GM23338 (cell line): ENCODE results near the gene SNTB2.

Experiments used
- CREB1 ChIP-seq: fragments of 250-450 bp; sonication (Bioruptor Pico); IDR thresholded peaks from 2 replicates; pipeline ENCODE4 v1.5.0; 2020; ENCODE audit warnings: low read depth, mild to moderate bottlenecking, moderate library complexity
- TF ChIP-seq, protein P1 (sequence below), 2 experiments: fragments of 200-600 bp in 1 of 2; sonication (generic) in 1 of 2; conservative IDR thresholded peaks; 2 replicates each; pipeline versions ENCODE4 v1.5.1 to v1.6.1; 2016 to 2017; ENCODE audit warnings: antibody characterized with exemption in 2 of 2, low read depth in 2 of 2, mild to moderate bottlenecking in 2 of 2, moderate library complexity in 1 of 2

DNA sequence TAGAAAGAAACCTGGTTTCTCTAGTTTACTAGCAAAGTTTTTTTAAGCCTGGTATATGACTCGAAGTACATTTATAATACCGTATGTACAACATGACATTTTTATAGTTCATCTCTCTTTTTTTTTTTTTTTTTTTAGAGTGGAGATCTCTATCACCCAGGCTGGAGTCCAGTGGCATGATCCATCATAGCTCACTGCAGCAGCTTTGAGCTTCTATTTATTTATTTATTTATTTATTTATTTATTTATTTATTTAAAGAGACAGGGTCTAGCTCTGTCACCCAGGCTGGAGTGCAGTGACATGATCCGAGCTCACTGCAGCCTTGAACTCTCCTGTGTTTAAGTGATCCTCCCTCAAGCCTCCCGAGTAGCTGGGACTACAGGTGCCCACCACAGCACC is 98.3 kb downstream of the SNTB2 start:
- TF ChIP-seq, protein P1, sequence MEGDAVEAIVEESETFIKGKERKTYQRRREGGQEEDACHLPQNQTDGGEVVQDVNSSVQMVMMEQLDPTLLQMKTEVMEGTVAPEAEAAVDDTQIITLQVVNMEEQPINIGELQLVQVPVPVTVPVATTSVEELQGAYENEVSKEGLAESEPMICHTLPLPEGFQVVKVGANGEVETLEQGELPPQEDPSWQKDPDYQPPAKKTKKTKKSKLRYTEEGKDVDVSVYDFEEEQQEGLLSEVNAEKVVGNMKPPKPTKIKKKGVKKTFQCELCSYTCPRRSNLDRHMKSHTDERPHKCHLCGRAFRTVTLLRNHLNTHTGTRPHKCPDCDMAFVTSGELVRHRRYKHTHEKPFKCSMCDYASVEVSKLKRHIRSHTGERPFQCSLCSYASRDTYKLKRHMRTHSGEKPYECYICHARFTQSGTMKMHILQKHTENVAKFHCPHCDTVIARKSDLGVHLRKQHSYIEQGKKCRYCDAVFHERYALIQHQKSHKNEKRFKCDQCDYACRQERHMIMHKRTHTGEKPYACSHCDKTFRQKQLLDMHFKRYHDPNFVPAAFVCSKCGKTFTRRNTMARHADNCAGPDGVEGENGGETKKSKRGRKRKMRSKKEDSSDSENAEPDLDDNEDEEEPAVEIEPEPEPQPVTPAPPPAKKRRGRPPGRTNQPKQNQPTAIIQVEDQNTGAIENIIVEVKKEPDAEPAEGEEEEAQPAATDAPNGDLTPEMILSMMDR (conservative IDR thresholded peaks at IDR 0.05; ENCODE audit: low read depth in 2 of 2) = no peak
- TF ChIP-seq CREB1 = no peak
